ENCODE data around the gene KRTAP10-1.

Gene KRTAP10-1

GRCh38 chr21:44502171-44502958 lies 37.6 kb downstream of the KRTAP10-1 start:
- no peak for DNase-seq (ENCODE audit: low spot score)

- DNase-seq (ENCODE audit: low spot score): no peak
Measured at GRCh38 chr21:44500111-44500510, 39.9 kb downstream of the KRTAP10-1 start.

GRCh38 chr21:44499631-44500030 lies 40.4 kb downstream of the KRTAP10-1 start:
- DNase-seq (ENCODE audit: low spot score): no peak

GRCh38 chr21:44499211-44499560 lies 40.8 kb downstream of the KRTAP10-1 start:
- DNase-seq (ENCODE audit: low spot score): no peak

GRCh38 chr21:44498280-44499210 lies 41.5 kb downstream of the KRTAP10-1 start:
- DNase-seq (ENCODE audit: low spot score): no peak

- no peak for DNase-seq (ENCODE audit: low spot score)
Measured at GRCh38 chr21:44497703-44498126, 42.3 kb downstream of the KRTAP10-1 start.

GRCh38 chr21:44496564-44497550 lies 43.1 kb downstream of the KRTAP10-1 start:
- no peak for DNase-seq (ENCODE audit: low spot score)

- no peak for DNase-seq (ENCODE audit: low spot score)
Measured at GRCh38 chr21:44495611-44496563, 44.1 kb downstream of the KRTAP10-1 start.

GRCh38 chr21:44494956-44495355 lies 45.0 kb downstream of the KRTAP10-1 start:
- DNase-seq (ENCODE audit: low spot score): no peak

GRCh38 chr21:44494418-44494817 lies 45.6 kb downstream of the KRTAP10-1 start:
- no peak for DNase-seq (ENCODE audit: low spot score)

GRCh38 chr21:44492567-44493385 lies 47.2 kb downstream of the KRTAP10-1 start:
- DNase-seq (ENCODE audit: low spot score): no peak

GRCh38 chr21:44490816-44491215 lies 49.2 kb downstream of the KRTAP10-1 start:
- DNase-seq (ENCODE audit: low spot score): no peak

GRCh38 chr21:44490405-44490804 lies 49.6 kb downstream of the KRTAP10-1 start:
- DNase-seq (ENCODE audit: low spot score): no peak

GRCh38 chr21:44489962-44490361 lies 50.0 kb downstream of the KRTAP10-1 start:
- no peak for DNase-seq (ENCODE audit: low spot score)

Data from left forelimb (tissue), 1 donor.